ENCODE data around the gene GPC5.
"Not testable (repeated sequence)": the region's sequence is repeated elsewhere in the genome, so short reads cannot be mapped to it uniquely, and the experiment has no call there.

Gene GPC5

DNA sequence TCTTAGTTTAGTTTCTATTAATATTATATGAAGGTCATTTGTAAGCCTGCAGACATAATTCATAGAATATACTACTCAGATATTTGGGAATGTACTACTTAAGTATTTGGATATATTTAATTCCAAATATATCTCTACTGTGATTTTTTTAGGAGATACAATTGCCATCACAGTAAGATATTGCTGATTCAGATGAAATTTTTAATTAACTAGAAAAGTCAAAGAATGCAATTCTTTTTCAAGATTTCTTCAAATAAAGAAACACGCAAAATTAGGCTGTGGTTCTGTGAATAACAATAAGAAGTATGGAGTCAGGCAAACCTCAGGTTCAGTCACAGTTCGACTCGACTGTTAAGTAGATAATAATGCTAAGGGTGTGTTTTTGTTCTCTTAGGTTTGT is 1277.8 kb downstream of the GPC5 start:
- Mint-ChIP-seq H3K9me3 (peaks cover 11% of the 10 kb centered on the region), H3K4me1 (no peaks in the 10 kb centered on the region), H3K4me3 (no peak overlapping the region), H3K27ac (no peak overlapping the region), H3K36me3 (no peaks in the 10 kb centered on the region)
- DNase-seq (ENCODE audit: low spot score in 2 of 2) (no peak), ATAC-seq (no peak)

GRCh38 chr13:92677571-92677970 is 1279.2 kb downstream of the GPC5 start:
- DNase-seq (ENCODE audit: low spot score in 2 of 2) (no peak), ATAC-seq (no peak)
- Mint-ChIP-seq H3K27ac (no peak overlapping the region), H3K4me3 (no peak overlapping the region), H3K9me3 (peaks cover 15% of the 10 kb centered on the region), H3K4me1 (no peaks in the 10 kb centered on the region), H3K36me3 (no peaks in the 10 kb centered on the region)

DNA sequence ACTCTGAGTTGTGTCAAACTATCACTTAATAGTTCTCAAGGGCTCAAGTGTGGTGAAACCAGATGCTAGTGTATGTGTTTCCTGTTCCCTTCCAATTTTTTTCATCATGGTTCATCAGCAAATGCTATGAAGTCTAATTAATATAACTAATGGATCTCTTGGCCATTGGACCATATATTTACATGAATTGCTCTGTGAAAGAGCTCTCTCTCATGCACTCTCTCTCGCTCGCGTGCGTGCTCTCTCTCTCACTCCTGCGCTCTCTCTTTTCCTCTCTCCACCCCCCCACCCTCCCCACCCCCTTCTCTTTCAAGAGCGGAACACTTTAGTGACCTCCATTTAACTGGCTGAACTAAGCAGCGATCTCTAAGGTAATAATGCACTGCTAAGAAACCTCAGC is 1281.2 kb downstream of the GPC5 start:
- Mint-ChIP-seq H3K4me1 (no peaks in the 10 kb centered on the region), H3K27ac (no peak overlapping the region), H3K4me3 (no peak overlapping the region), H3K36me3 (no peaks in the 10 kb centered on the region), H3K9me3 (peaks cover 18% of the 10 kb centered on the region)
- ATAC-seq (no peak), DNase-seq (ENCODE audit: low spot score in 2 of 2) (no peak)

DNA sequence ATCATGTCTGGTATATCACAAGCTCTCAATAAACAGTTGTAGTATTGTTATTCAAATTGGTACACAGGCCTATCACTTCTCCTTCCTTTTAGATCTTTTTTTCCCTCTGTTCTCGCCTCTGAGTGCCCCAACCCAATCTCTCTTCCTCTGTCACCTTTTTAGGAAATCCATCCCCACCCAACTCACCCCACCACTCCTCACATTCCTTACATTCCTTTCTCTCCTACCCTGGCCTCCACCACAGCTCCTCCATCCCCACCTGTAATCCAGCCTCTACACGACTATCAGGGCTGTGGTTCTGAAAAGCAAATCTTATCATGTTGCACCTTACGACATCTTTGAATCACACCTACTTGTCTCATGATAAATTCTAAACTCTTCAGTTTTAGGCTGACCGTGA is 1282.8 kb downstream of the GPC5 start:
- Mint-ChIP-seq H3K4me3 (no peak overlapping the region), H3K36me3 (no peaks in the 10 kb centered on the region), H3K4me1 (no peaks in the 10 kb centered on the region), H3K9me3 (peaks cover 18% of the 10 kb centered on the region), H3K27ac (no peak overlapping the region)
- DNase-seq (ENCODE audit: low spot score in 2 of 2) (no peak), ATAC-seq (no peak)

DNA sequence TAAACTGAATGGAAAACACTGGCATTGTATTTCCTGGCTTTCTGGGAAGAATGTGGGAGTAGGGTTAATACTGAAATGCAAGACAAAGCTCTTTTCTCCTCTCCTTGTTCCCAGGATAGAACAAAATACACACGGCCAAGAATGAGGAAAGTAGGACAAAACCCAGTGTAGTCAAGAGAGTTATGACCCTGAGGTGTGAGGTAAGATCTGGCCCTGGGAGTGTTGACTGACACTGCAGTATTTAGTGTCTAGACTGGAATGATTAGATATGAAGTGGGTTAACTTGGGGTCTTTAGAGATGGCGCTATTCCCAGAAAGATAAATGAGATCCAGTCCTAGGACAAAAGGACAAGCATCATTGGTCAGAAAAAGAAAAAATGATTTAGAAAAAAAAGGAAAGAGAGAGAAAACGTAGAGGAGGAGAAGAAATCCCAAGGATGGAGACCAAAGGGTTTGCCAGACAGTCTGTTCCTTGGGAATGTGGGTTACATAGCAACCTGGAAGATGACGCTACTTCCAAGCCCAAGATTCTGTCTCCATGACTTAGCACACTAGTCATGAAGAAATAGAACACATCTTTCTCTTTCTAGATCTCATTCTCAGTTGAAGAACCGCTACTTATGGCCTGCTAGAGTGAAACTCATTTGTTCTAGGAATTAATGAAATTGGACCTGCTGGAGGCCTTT is 1284.6 kb downstream of the GPC5 start:
- ATAC-seq (no peak), DNase-seq (ENCODE audit: low spot score in 2 of 2) (no peak)
- no peak overlapping the region for H3K27ac Mint-ChIP-seq
- peaks cover 18% of the 10 kb centered on the region for H3K9me3 Mint-ChIP-seq
- no peaks in the 10 kb centered on the region for H3K36me3 Mint-ChIP-seq
- no peak overlapping the region for H3K4me3 Mint-ChIP-seq
- no peaks in the 10 kb centered on the region for H3K4me1 Mint-ChIP-seq

DNA sequence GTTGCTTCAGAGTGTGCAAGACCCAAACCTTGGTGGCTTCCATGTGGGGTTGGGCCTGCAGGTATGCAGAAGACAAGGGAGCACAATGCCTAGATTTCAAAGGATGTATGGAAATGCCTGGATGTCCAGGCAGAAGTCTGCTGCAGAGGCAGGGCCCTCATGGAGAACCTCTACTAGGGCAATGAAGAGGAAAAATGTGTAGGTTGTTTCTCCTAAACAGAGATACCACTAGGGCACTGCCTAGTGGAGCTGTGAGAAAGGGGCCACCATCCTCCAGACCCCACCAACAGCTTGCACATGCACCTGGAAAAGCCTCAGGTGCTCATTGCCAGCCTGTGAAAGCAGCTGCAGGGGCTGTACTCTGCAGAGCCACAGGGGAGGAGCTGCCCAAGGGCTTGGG is 1295.6 kb downstream of the GPC5 start:
- DNase-seq (ENCODE audit: low spot score in 2 of 2) (no peak), ATAC-seq (no peak)
- Mint-ChIP-seq H3K9me3 (peaks cover 7% of the 10 kb centered on the region), H3K4me1 (no peaks in the 10 kb centered on the region), H3K36me3 (no peaks in the 10 kb centered on the region), H3K4me3 (no peak overlapping the region), H3K27ac (no peak overlapping the region)

DNA sequence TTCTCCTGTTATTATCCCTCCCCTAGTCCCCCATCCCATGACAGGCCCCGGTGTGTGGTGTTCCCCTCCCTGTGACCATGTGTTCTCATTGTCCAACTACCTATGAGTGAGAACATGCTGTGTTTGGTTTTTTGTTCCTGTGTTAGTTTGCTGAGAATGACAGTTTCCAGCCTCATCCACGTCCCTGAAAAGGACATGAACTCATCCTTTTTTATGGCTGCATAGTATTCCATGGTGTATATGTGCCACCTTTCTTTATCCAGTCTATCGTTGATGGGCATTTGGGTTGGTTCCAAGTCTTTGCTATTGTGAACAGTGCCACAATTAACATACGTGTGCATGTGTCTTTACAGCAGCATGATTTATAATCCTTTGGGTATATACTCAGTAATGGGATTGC is 1297.4 kb downstream of the GPC5 start:
- H3K36me3 Mint-ChIP-seq; ATAC-seq; H3K4me3 Mint-ChIP-seq; H3K27ac Mint-ChIP-seq; H3K4me1 Mint-ChIP-seq; DNase-seq (ENCODE audit: low spot score in 2 of 2): not testable (repeated sequence)
- peaks cover 14% of the 10 kb centered on the region for H3K9me3 Mint-ChIP-seq

- no peaks in the 10 kb centered on the region for H3K36me3 Mint-ChIP-seq
- H3K4me3 Mint-ChIP-seq = no peak overlapping the region
- H3K27ac Mint-ChIP-seq = no peak overlapping the region
- DNase-seq (ENCODE audit: low spot score in 2 of 2) (no peak), ATAC-seq (no peak)
- H3K4me1 Mint-ChIP-seq = no peaks in the 10 kb centered on the region
- peaks cover 8% of the 10 kb centered on the region for H3K9me3 Mint-ChIP-seq
Observed at GRCh38 chr13:92716749-92717148, 1318.3 kb downstream of the GPC5 start.

DNA sequence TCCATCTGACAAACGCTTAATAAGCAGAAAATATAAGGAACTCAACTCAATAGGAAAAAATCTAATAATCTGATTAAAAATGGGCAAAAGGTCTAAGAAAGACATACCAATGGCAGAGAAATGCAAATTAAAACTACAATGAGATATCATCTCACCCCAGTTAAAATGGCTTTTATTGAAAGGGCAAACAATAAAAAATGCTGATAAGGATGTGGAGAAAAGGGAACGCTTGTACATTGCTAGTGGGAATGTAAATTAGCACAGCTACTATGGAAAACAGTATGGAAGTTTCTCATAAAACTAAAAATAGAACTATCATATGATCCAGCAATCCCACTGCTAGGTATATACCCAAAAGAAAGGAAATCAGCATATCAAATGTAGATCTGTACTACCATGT is 1319.4 kb downstream of the GPC5 start:
- no peak overlapping the region for H3K4me3 Mint-ChIP-seq
- no peak for ATAC-seq
- no peak overlapping the region for H3K27ac Mint-ChIP-seq
- H3K9me3 Mint-ChIP-seq = peaks cover 8% of the 10 kb centered on the region
- no peaks in the 10 kb centered on the region for H3K36me3 Mint-ChIP-seq
- no peak for DNase-seq (ENCODE audit: low spot score in 2 of 2)
- no peaks in the 10 kb centered on the region for H3K4me1 Mint-ChIP-seq

- no peaks in the 10 kb centered on the region for H3K36me3 Mint-ChIP-seq
- no peaks in the 10 kb centered on the region for H3K4me1 Mint-ChIP-seq
- peaks cover 6% of the 10 kb centered on the region for H3K9me3 Mint-ChIP-seq
- no peak overlapping the region for H3K4me3 Mint-ChIP-seq
- ATAC-seq = no peak
- H3K27ac Mint-ChIP-seq = no peak overlapping the region
- DNase-seq (ENCODE audit: low spot score in 2 of 2) = no peak
Observed at GRCh38 chr13:92719868-92720267, 1321.4 kb downstream of the GPC5 start.

GRCh38 chr13:92721620-92722019 is 1323.2 kb downstream of the GPC5 start:
- H3K9me3 Mint-ChIP-seq = peaks cover 6% of the 10 kb centered on the region
- H3K36me3 Mint-ChIP-seq = no peaks in the 10 kb centered on the region
- ATAC-seq = no peak
- no peak overlapping the region for H3K27ac Mint-ChIP-seq
- no peak overlapping the region for H3K4me3 Mint-ChIP-seq
- no peaks in the 10 kb centered on the region for H3K4me1 Mint-ChIP-seq
- DNase-seq (ENCODE audit: low spot score in 2 of 2) = no peak

DNA sequence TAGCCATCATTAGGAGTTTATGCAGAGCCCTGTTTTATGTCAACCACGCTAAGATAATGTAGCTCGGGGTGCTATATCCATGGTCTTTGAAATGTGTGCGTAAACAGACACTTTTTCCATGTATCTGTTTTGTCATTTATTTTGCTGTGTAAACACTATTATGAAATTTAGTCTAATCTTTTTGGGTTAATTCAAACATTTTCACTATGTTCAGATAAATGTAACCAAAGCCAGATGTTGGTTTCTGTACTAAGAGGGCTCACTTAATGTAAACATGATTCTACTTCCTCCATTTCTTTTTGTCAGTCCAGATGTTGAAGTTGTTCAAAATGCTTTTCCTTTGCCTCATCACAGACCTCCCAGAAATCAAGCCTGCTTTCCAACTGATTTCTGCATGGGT is 1328.7 kb downstream of the GPC5 start:
- H3K27ac Mint-ChIP-seq = no peak overlapping the region
- H3K9me3 Mint-ChIP-seq = peaks cover 9% of the 10 kb centered on the region
- ATAC-seq = no peak
- no peaks in the 10 kb centered on the region for H3K36me3 Mint-ChIP-seq
- no peak overlapping the region for H3K4me3 Mint-ChIP-seq
- no peak for DNase-seq (ENCODE audit: low spot score in 2 of 2)
- H3K4me1 Mint-ChIP-seq = no peaks in the 10 kb centered on the region

DNA sequence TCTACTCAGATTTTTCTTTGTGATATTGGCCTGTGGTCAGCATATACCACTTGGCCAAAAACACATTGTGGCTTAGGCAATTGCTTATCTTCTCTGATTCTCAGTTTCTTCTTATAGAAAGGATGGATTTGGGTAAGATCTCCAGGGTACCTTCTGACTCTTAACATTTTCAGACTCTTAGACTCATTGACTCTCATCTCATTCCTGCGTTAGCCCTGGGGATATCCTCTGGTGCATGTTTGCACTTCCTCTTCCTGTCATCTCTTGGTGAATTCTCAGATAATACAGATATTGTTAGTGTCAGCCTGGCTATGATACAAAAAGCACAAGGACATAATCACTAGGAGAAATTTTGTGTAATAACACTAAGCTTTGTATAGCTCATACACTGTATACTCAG is 1335.6 kb downstream of the GPC5 start:
- H3K9me3 Mint-ChIP-seq = peaks cover 10% of the 10 kb centered on the region
- DNase-seq (ENCODE audit: low spot score in 2 of 2) = no peak
- ATAC-seq = no peak
- no peak overlapping the region for H3K27ac Mint-ChIP-seq
- no peak overlapping the region for H3K4me3 Mint-ChIP-seq
- no peaks in the 10 kb centered on the region for H3K36me3 Mint-ChIP-seq
- no peaks in the 10 kb centered on the region for H3K4me1 Mint-ChIP-seq

DNA sequence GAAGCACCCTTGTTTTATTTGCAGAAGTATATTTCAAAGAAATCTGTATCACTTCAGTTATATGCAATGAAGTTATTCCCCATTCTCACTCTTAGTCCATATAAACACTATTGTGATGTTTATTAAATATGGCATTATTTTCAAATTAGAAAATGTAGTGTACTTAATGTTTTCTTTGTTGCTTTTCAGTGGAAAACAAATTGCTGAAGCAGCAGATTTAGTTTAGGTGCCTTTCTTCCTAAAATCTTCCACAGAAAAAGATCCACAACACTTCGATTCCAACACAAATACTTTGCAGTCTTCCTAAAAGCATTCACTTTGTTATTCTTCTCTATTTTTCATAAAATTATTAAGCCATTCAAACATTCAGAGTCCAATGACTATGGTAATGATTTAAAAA is 1336.1 kb downstream of the GPC5 start:
- Mint-ChIP-seq H3K4me3 (no peak overlapping the region), H3K36me3 (no peaks in the 10 kb centered on the region), H3K9me3 (peaks cover 13% of the 10 kb centered on the region), H3K4me1 (no peaks in the 10 kb centered on the region), H3K27ac (no peak overlapping the region)
- DNase-seq (ENCODE audit: low spot score in 2 of 2) (no peak), ATAC-seq (no peak)

- H3K4me3 Mint-ChIP-seq = no peak overlapping the region
Observed at GRCh38 chr13:92735909-92736308, 1337.5 kb downstream of the GPC5 start.

GRCh38 chr13:92739306-92739818 is 1340.9 kb downstream of the GPC5 start:
- Mint-ChIP-seq H3K4me3 (no peak overlapping the region), H3K27ac (no peak overlapping the region), H3K36me3 (no peaks in the 10 kb centered on the region), H3K9me3 (peaks cover 19% of the 10 kb centered on the region), H3K4me1 (no peaks in the 10 kb centered on the region)
- ATAC-seq = no peak
- DNase-seq (ENCODE audit: low spot score in 2 of 2) = no peak

More at GRCh38 chr13:92735909-92736308, 1337.5 kb downstream of the GPC5 start:
- no peak for DNase-seq (ENCODE audit: low spot score in 2 of 2)
- Mint-ChIP-seq H3K4me1 (no peaks in the 10 kb centered on the region), H3K27ac (no peak overlapping the region), H3K36me3 (no peaks in the 10 kb centered on the region), H3K9me3 (peaks cover 16% of the 10 kb centered on the region)
- no peak for ATAC-seq

GRCh38 chr13:92743992-92744391 is 1345.6 kb downstream of the GPC5 start:
- no peak for DNase-seq (ENCODE audit: low spot score in 2 of 2)
- Mint-ChIP-seq H3K27ac (no peak overlapping the region), H3K36me3 (no peaks in the 10 kb centered on the region), H3K9me3 (peaks cover 16% of the 10 kb centered on the region), H3K4me3 (no peak overlapping the region), H3K4me1 (no peaks in the 10 kb centered on the region)
- ATAC-seq = no peak
